Kidney epithelial cell (primary cell): ENCODE results near the gene VAC14. TPM values are rescaled to one million over a fixed set of nuclear protein-coding genes. Genes with fewer than 3 reads are reported as not detected.

ENCODE experiments used
- DNase-seq: peaks from one replicate; pipeline ENCODE4 v3.0.0-alpha.2; 2010; ENCODE audit warnings: low read depth
- H3K27me3 ChIP-seq: 2 replicates; pipeline ENCODE4 v1.6.0; 2011; ENCODE audit warnings: low read length; ENCODE audit not compliant: control insufficient read depth, insufficient read depth
- H3K36me3 ChIP-seq: 2 replicates; pipeline ENCODE4 v1.5.1; 2011; ENCODE audit warnings: low read length; ENCODE audit not compliant: control insufficient read depth, insufficient read depth
- H3K4me3 ChIP-seq: 2 replicates; pipeline ENCODE4 v1.5.1; 2011; ENCODE audit warnings: low read depth, mild to moderate bottlenecking, control low read depth, low read length
- CTCF ChIP-seq: IDR thresholded peaks from 2 replicates; pipeline ENCODE4 v1.5.1; 2011; ENCODE audit warnings: mild to moderate bottlenecking, moderate library complexity, low read length, control low read depth, inconsistent platforms; ENCODE audit not compliant: insufficient read depth, poor library complexity, severe bottlenecking
- total RNA-seq: library from RNA; depleted of rRNA; stranded (reverse); fragments of >200 nt; gene quantifications from 2 replicates; pipeline ENCODE4 v1.2.3, GENCODE V29; 2015

Gene VAC14
- total RNA-seq, 1 donor from 2014 or later, result 61.3 TPM

DNA sequence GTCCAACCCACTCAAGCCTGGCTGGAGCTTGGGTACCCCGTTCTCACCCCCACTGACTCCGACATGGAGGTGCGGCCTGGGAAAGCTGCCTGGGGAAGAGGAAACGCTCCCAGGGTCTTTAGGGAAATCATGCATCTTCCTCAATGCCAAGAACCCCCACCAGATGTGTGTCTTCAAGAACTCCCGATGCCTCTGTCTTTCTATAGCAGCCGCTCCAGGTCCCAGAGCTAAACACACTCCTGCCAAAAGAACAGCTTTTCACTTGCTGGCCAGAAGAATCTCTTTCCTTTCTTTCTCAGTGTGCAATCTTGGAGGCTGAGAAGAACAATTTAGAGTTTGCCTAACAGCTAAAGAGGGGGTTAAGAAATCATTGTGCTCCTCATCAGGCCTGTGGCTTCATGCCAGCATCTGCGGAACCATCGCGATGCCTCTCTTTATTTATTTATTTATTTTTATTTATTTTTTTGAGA is 74.0 kb downstream of the VAC14 start:
- no peak for TF ChIP-seq CTCF
- H3K4me3 ChIP-seq, result no peak overlapping the region
- no peak for DNase-seq

GRCh38 chr16:70725912-70726828 is 74.8 kb downstream of the VAC14 start:
- DNase-seq, result no peak
- Histone ChIP-seq H3K36me3 (no peaks in the 10 kb centered on the region), H3K4me3 (no peak overlapping the region)

More for the DNA sequence above, 74.0 kb downstream of the VAC14 start:
- H3K27me3 ChIP-seq, result no peaks in the 10 kb centered on the region
- no peaks in the 10 kb centered on the region for H3K36me3 ChIP-seq

GRCh38 chr16:70725024-70725911 is 75.7 kb downstream of the VAC14 start:
- no peaks in the 10 kb centered on the region for H3K36me3 ChIP-seq
- DNase-seq, result no peak
- no peaks in the 10 kb centered on the region for H3K27me3 ChIP-seq
- no peak for TF ChIP-seq CTCF
- no peak overlapping the region for H3K4me3 ChIP-seq

More at GRCh38 chr16:70725912-70726828, 74.8 kb downstream of the VAC14 start:
- H3K27me3 ChIP-seq, result no peaks in the 10 kb centered on the region
- no peak for TF ChIP-seq CTCF

GRCh38 chr16:70724146-70725023 is 76.6 kb downstream of the VAC14 start:
- TF ChIP-seq CTCF, result no peak
- DNase-seq, result no peak
- Histone ChIP-seq H3K36me3 (no peaks in the 10 kb centered on the region), H3K4me3 (no peak overlapping the region), H3K27me3 (no peaks in the 10 kb centered on the region)

DNA sequence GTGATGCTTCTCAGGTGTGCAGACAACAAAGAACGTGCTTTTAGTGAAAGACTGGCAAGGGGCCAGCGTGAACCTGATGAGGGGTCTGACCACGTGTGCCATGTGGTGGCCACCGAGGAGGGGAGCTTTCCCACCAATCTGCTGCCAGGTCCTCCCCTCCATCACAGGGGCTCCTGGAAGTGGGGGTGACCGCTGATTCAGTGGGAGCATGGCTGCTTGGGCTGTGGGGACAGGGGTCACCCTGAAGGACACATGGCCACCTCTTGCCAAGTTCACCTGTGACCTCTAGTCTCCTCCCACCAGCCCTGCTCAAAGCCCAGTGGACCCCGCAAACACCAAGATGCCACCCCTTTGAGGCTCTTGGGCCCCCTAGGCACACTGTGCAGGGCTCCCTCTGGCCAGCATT is 77.2 kb downstream of the VAC14 start:
- Histone ChIP-seq H3K36me3 (no peaks in the 10 kb centered on the region), H3K4me3 (no peak overlapping the region), H3K27me3 (no peaks in the 10 kb centered on the region)
- no peak for TF ChIP-seq CTCF
- no peak for DNase-seq
